Measurements from ENCODE around the gene GPR6.

The GPR6 gene, protein sequence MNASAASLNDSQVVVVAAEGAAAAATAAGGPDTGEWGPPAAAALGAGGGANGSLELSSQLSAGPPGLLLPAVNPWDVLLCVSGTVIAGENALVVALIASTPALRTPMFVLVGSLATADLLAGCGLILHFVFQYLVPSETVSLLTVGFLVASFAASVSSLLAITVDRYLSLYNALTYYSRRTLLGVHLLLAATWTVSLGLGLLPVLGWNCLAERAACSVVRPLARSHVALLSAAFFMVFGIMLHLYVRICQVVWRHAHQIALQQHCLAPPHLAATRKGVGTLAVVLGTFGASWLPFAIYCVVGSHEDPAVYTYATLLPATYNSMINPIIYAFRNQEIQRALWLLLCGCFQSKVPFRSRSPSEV

DNA sequence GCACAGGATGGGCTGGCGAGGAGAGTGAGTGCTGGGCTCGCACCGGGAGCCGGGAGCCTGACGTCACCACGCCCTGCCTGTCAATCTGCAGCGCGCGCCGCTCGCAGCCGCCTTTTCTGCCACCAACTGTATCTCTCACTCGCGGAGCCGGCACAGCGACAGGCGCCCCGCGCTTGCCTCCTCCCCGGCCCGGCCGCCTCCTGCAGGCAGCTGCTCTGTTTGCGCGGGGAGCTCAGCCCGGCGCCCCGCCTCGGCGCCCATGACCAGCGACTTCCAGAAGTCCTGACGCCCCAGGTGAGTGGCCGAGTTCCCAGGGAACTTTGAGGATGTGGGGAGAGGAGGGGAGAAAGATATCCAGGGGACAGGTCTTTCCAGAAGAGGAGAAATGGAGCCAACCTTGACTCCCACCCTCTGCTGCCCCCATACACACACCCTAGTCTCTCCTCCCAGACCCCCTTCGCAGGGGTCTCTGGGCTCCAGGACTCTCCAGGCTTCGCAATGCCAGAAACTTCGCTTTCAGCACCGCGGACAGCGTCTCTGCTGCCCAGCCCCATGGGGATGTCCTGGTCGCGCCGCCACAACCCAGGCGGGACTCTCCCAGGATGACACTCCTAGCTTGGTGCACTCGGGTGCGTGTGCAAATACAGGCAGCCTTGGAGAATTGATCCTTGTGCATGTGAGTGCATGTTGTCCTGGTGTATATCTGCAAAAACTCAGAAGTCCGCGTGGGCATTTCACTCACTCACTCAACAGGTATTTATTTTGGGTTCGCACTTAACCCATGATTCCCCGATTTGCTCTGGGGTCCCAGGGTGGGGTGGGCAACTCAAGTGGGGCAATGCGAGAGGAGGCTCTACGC, at the start of gene GPR6:
TSS of gene GPR6 (plus strand) at position 138 of the 859 bp plus-strand sequence. CDS start 802 bp downstream, outside the sequence.
- no peak for DNase-seq (ENCODE audit: low read depth, low spot score)

DNA sequence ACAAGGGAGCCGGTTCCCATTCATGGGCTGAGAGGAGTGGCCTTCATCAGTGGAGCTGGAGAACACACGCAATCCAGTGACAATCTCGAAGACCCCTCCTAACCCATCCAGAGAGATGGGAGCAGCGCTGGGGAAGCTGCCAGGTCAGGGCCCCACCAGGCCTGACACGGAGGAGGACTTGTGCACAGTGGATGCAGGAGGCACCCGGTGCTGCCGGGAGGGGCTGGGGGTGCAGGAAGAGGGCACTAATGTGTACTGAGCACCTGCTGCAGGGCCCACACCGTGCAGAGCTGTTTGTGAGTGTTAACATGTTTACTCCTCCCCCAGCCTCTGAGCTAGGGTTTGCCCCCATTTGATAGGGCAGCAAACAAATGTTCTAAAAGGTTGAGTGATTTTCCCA, 43.8 kb upstream of the GPR6 start:
- DNase-seq (ENCODE audit: low read depth, low spot score), result no peak

GRCh38 chr6:109939654-109940053, 38.5 kb upstream of the GPR6 start:
- DNase-seq (ENCODE audit: low read depth, low spot score), result no peak

DNA sequence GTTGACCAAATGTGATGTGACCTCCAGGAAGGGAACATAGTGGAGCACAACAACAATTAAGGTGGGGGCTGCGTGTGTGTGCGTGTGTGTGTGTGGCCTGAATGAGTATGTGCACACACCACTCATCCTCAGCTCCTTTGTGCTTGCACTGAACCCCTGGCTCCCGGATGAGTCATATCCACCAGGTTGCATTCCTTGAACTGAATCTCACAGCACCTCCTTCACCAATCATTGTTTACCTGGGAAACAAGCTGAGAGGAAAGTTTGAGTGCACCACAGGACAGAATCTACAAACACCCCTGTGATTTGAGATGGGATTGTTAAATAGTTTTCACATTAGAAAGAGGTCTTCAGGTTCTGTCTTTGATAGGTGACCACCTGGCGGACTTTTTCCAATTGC, 33.7 kb upstream of the GPR6 start:
- DNase-seq (ENCODE audit: low read depth, low spot score), result no peak

DNA sequence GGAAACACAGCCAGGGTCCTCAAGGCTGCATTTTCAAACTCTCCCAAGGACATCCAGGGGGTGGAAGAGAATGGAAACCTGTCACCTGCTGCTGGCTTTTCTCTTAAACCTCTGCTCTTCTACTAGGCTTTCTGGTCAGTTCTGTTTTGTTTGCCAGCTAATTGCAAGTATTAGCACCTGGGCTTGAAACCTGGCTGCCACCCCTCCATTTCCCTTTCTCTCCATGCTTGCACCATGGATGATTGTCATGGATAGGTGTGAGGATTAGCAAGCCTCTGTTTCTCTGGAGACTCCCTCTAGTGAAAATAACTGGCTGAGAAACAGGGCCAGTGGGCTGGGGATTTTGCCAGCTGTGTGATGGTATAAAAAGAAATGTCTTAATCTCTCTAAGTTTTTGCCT, 33.0 kb upstream of the GPR6 start:
- no peak for DNase-seq (ENCODE audit: low read depth, low spot score)

DNA sequence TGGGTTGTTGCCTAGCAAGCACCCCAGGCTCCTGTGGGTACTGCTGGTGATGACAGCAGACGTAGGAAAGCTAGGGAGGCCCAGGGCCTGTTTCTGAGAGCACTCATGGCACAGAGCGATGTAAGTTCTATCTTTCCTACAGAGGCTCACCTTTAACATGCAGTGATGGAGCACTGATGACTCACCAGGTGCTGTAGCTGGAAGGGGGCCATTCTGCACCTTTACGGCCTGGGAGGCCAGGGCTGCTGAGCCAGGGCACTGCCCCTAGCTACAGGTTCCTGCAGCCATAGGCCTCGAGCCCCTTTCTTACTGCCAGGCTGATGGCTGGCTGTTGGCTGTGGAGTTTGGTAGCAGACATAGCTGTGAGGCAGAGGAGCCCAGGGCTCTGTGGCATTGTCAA, 31.1 kb upstream of the GPR6 start:
- DNase-seq (ENCODE audit: low read depth, low spot score), result no peak

GRCh38 chr6:109949281-109950065, 28.6 kb upstream of the GPR6 start:
- DNase-seq (ENCODE audit: low read depth, low spot score), result no peak

DNA sequence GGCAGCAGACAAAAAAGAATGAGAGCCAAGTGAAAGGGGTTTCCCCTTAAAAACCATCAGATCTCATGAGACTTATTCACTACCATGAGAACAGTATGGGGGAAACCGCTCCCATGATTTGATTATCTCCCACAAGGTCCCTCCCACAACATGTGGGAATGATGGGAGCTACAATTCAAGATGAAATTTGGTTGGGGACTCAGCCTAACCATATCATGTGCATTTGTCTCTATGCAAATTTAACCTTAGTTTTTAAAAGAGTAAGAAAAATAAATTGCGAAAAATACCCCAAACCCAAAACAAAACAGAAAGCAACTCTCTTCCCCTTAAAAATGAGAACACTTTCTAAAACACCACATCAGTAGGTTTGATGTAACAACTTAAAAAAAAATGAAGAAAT, 22.6 kb upstream of the GPR6 start:
- DNase-seq (ENCODE audit: low read depth, low spot score), result no peak

DNA sequence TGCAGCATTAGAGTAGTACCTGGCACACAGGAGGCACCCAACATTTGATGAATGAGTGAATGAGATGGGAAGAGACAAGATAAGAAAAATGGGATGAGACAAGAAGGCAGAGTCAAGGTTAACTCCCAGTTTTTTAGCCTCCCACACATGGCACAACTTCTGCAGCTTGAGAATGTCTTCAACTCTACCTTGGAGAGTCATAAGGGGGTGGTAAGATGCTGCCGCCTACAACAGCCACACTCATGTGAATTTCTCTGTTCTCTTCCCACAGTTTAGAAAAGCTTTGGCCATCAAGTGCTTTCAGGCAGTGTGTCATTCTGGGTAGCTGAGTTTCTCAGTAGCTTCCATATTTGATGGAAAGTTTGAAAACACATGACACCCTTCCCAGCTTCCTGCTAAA, 19.5 kb upstream of the GPR6 start:
- DNase-seq (ENCODE audit: low read depth, low spot score), result no peak

- DNase-seq (ENCODE audit: low read depth, low spot score), result no peak
Observed at GRCh38 chr6:109961611-109962041, 16.5 kb upstream of the GPR6 start.

- DNase-seq (ENCODE audit: low read depth, low spot score), result no peak
Observed at GRCh38 chr6:109962271-109962670, 15.8 kb upstream of the GPR6 start.

GRCh38 chr6:109963598-109964170, 14.4 kb upstream of the GPR6 start:
- no peak for DNase-seq (ENCODE audit: low read depth, low spot score)

GRCh38 chr6:109964949-109965348, 13.2 kb upstream of the GPR6 start:
- no peak for DNase-seq (ENCODE audit: low read depth, low spot score)

DNA sequence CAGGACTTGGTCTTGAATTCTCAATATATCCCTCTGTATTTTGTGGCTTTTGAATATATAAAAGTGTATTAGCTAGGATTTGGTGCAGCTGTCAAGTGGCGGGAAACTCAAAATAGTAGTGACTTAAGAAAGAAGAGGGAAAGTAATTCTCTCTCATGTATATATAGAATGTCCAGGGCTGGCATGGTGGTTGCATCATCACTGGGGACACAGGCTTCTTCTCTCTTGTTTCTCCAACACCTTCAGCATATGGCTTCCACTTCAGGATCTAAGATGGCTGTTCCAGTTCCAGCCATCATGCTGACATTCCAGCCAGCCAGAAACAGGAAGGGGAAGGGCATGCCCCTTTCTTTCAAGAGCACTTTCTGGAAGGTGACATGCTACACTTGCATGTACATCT, 11.8 kb upstream of the GPR6 start:
- DNase-seq (ENCODE audit: low read depth, low spot score), result no peak

- DNase-seq (ENCODE audit: low read depth, low spot score), result no peak
Observed at GRCh38 chr6:109977791-109978173, 329 bp upstream of the GPR6 start.

- DNase-seq (ENCODE audit: low read depth, low spot score), result no peak
Observed at GRCh38 chr6:109979033-109979921, 1.2 kb downstream of the GPR6 start.

GRCh38 chr6:109984410-109984809, 6.3 kb downstream of the GPR6 start:
- DNase-seq (ENCODE audit: low read depth, low spot score), result no peak

DNA sequence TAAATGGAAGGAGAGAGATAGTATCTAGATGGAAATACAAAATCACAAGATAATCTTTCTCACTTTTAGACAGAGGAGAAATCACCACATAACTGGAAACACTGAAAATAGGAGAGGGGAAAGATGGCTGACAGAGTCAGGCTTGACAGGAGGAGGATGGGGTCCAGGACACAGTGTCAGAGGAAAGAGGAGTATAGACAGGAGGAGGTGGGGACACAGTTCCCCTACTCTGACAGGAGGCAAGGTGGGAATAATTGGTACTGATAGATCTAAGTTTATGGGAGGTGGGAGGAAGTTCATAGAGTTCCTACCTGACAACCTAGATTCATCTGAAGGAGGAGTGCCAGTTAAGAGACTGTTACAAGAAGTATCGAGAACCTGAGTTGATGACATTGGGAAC, 9.1 kb downstream of the GPR6 start:
- no peak for DNase-seq (ENCODE audit: low read depth, low spot score)

DNA sequence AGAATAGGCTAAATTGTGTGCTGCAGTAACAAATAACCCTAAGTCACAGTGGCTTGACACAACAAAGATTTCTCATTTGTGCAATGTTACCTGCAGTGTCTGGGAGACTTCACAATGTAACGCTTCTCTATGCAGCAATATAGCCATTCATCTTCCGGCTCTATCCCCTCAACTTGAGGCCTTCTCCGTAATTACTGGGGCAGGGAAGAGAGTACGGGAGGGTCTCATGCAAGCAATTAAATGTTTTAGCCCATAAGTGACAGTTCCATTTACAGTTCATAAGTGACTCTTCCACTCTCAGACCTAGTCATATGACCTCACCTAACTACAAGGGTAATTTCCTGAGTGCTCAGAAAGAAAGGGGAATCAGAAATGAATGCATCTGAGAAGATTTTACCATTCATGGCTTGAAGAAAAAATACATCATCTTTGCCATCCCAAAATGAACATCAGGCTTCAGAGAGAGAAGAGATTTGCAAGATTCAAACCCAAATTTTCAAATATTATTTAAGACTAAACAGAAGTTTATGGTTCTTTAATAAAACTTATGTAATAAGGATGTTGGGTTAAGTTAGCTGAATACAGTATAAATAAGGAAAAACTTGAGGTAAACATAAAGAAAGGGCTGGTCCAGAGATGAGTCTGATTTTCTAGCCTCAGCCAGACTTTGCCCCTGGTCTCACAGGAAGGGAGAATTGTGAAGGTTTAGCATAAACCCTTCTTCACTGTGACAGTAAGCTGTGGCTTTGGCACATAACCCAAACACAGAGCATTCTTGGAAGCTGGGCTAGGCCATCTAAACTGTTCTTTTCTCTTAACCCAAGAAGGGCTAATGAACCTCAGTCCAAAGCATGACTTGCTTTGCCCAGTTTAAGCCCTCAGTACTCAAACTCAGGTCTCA, 13.3 kb downstream of the GPR6 start:
- no peak for DNase-seq (ENCODE audit: low read depth, low spot score)
